Measurements from ENCODE around the gene RBM26. TPM values are rescaled to one million over a fixed set of nuclear protein-coding genes. Genes with fewer than 3 reads are reported as not detected.

The RBM26 gene
- total RNA-seq, 1 donor from 2014 or later: 42.6 TPM

DNA sequence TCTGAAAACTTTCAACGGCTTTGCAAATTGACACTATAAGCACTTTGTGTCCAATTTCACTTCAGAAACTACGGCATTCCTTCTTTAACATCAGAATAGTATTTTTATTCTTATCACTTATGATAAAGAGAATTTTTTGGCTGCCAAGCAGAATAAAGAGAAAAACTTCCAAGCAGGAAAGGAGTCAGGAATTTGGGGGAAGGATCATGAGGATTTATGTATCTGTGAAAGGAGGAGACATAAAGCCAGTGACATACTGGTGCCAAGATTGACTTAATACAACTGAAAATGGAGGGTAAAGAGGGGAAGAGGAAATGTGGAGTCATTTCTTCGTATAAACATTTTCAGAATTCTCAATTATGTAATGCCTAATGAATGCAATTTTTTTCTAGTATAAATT, 94.7 kb downstream of the RBM26 start:
- no peaks in the 10 kb centered on the region for H4K20me1 ChIP-seq (ENCODE audit: insufficient read depth, low read length)
- H3K36me3 ChIP-seq (ENCODE audit: insufficient read depth, low read length): peaks cover 4% of the 10 kb centered on the region
- Mint-ChIP-seq H3K4me1 (ENCODE audit: low read depth, unreplicated experiment) (peaks cover 8% of the 10 kb centered on the region), H3K27me3 (ENCODE audit: low read depth, unreplicated experiment) (no peaks in the 10 kb centered on the region), H3K36me3 (ENCODE audit: low read depth, unreplicated experiment) (no peaks in the 10 kb centered on the region), H3K4me3 (ENCODE audit: unreplicated experiment) (no peak overlapping the region), H3K9me3 (ENCODE audit: unreplicated experiment) (no peaks in the 10 kb centered on the region), H3K27ac (ENCODE audit: unreplicated experiment) (no peak overlapping the region)
- H3K4me2 ChIP-seq (ENCODE audit: low read length): no peak overlapping the region
- H3K79me2 ChIP-seq (ENCODE audit: insufficient read depth, low read length): no peaks in the 10 kb centered on the region
- DNase-seq (ENCODE audit: low read depth) (no peak), FAIRE-seq (no peak)
- no peak overlapping the region for H3K27ac ChIP-seq (ENCODE audit: low read depth, low read length)
- no peak for TF ChIP-seq EZH2 (IDR thresholded peaks at IDR 0.05; ENCODE audit: insufficient read depth, low read length)
- TF ChIP-seq, protein P1, sequence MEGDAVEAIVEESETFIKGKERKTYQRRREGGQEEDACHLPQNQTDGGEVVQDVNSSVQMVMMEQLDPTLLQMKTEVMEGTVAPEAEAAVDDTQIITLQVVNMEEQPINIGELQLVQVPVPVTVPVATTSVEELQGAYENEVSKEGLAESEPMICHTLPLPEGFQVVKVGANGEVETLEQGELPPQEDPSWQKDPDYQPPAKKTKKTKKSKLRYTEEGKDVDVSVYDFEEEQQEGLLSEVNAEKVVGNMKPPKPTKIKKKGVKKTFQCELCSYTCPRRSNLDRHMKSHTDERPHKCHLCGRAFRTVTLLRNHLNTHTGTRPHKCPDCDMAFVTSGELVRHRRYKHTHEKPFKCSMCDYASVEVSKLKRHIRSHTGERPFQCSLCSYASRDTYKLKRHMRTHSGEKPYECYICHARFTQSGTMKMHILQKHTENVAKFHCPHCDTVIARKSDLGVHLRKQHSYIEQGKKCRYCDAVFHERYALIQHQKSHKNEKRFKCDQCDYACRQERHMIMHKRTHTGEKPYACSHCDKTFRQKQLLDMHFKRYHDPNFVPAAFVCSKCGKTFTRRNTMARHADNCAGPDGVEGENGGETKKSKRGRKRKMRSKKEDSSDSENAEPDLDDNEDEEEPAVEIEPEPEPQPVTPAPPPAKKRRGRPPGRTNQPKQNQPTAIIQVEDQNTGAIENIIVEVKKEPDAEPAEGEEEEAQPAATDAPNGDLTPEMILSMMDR (IDR thresholded peaks at IDR 0.05; ENCODE audit: insufficient read depth, low read depth, low read length): no peak
- H3K9me3 ChIP-seq (ENCODE audit: insufficient read depth, low read depth, low read length): no peaks in the 10 kb centered on the region
- no peak overlapping the region for H2AFZ ChIP-seq (ENCODE audit: low read depth, low read length)
- no peaks in the 10 kb centered on the region for H3K27me3 ChIP-seq (ENCODE audit: insufficient read depth, low read length)
- H3K4me1 ChIP-seq (ENCODE audit: insufficient read depth, low read length): no peaks in the 10 kb centered on the region
- no peak overlapping the region for H3K4me3 ChIP-seq (ENCODE audit: insufficient read depth, low read depth, low read length)
- no peak overlapping the region for H3K9ac ChIP-seq (ENCODE audit: low read length)

- no peak overlapping the region for H3K27ac ChIP-seq (ENCODE audit: low read depth, low read length)
- no peak overlapping the region for H3K27ac Mint-ChIP-seq (ENCODE audit: unreplicated experiment)
- H3K4me3 Mint-ChIP-seq (ENCODE audit: unreplicated experiment): no peak overlapping the region
- no peaks in the 10 kb centered on the region for H3K27me3 ChIP-seq (ENCODE audit: insufficient read depth, low read length)
- H3K36me3 Mint-ChIP-seq (ENCODE audit: low read depth, unreplicated experiment): no peaks in the 10 kb centered on the region
- H3K4me1 Mint-ChIP-seq (ENCODE audit: low read depth, unreplicated experiment): peaks cover 8% of the 10 kb centered on the region
- no peaks in the 10 kb centered on the region for H3K79me2 ChIP-seq (ENCODE audit: insufficient read depth, low read length)
- no peaks in the 10 kb centered on the region for H3K9me3 Mint-ChIP-seq (ENCODE audit: unreplicated experiment)
- no peak overlapping the region for H3K9ac ChIP-seq (ENCODE audit: low read length)
- no peaks in the 10 kb centered on the region for H4K20me1 ChIP-seq (ENCODE audit: insufficient read depth, low read length)
- DNase-seq (ENCODE audit: low read depth): no peak
- H3K36me3 ChIP-seq (ENCODE audit: insufficient read depth, low read length): peaks cover 4% of the 10 kb centered on the region
- H3K4me1 ChIP-seq (ENCODE audit: insufficient read depth, low read length): no peaks in the 10 kb centered on the region
- no peak overlapping the region for H3K4me2 ChIP-seq (ENCODE audit: low read length)
- no peaks in the 10 kb centered on the region for H3K9me3 ChIP-seq (ENCODE audit: insufficient read depth, low read depth, low read length)
- TF ChIP-seq, protein P1 (IDR thresholded peaks at IDR 0.05; ENCODE audit: insufficient read depth, low read depth, low read length): no peak
- no peak for TF ChIP-seq EZH2 (IDR thresholded peaks at IDR 0.05; ENCODE audit: insufficient read depth, low read length)
- no peaks in the 10 kb centered on the region for H3K27me3 Mint-ChIP-seq (ENCODE audit: low read depth, unreplicated experiment)
- no peak overlapping the region for H2AFZ ChIP-seq (ENCODE audit: low read depth, low read length)
- FAIRE-seq: no peak
- no peak overlapping the region for H3K4me3 ChIP-seq (ENCODE audit: insufficient read depth, low read depth, low read length)
These were observed 96.4 kb downstream of the RBM26 start for GRCh38 chr13:79309690-79310089.

- DNase-seq (ENCODE audit: low read depth) (peak; percentile 23), FAIRE-seq (no peak)
- Histone ChIP-seq H3K9ac (ENCODE audit: low read length) (no peak overlapping the region), H3K9me3 (ENCODE audit: insufficient read depth, low read depth, low read length) (no peaks in the 10 kb centered on the region), H2AFZ (ENCODE audit: low read depth, low read length) (no peak overlapping the region), H3K79me2 (ENCODE audit: insufficient read depth, low read length) (no peaks in the 10 kb centered on the region), H3K36me3 (ENCODE audit: insufficient read depth, low read length) (peaks cover 4% of the 10 kb centered on the region), H4K20me1 (ENCODE audit: insufficient read depth, low read length) (no peaks in the 10 kb centered on the region), H3K4me2 (ENCODE audit: low read length) (no peak overlapping the region), H3K27me3 (ENCODE audit: insufficient read depth, low read length) (no peaks in the 10 kb centered on the region), H3K4me1 (ENCODE audit: insufficient read depth, low read length) (no peaks in the 10 kb centered on the region), H3K4me3 (ENCODE audit: insufficient read depth, low read depth, low read length) (no peak overlapping the region), H3K27ac (ENCODE audit: low read depth, low read length) (no peak overlapping the region)
- no peak overlapping the region for H3K4me3 Mint-ChIP-seq (ENCODE audit: unreplicated experiment)
- H3K27ac Mint-ChIP-seq (ENCODE audit: unreplicated experiment): peak overlapping the region; percentile 60
- H3K4me1 Mint-ChIP-seq (ENCODE audit: low read depth, unreplicated experiment): peaks cover 8% of the 10 kb centered on the region
- H3K27me3 Mint-ChIP-seq (ENCODE audit: low read depth, unreplicated experiment): no peaks in the 10 kb centered on the region
- no peaks in the 10 kb centered on the region for H3K36me3 Mint-ChIP-seq (ENCODE audit: low read depth, unreplicated experiment)
- TF ChIP-seq, protein P1 (IDR thresholded peaks at IDR 0.05; ENCODE audit: insufficient read depth, low read depth, low read length): no peak
- no peak for TF ChIP-seq EZH2 (IDR thresholded peaks at IDR 0.05; ENCODE audit: insufficient read depth, low read length)
- H3K9me3 Mint-ChIP-seq (ENCODE audit: unreplicated experiment): no peaks in the 10 kb centered on the region
These were observed 98.2 kb downstream of the RBM26 start for GRCh38 chr13:79307866-79308298.

Data from astrocyte (in vitro differentiated cells and primary cell).